ENCODE data around the gene DPYSL3. TPM values are rescaled to one million over a fixed set of nuclear protein-coding genes. Genes with fewer than 3 reads are reported as not detected.

Gene DPYSL3
- polyA plus RNA-seq, 1 donor (not counting 4 experiments of a cell fraction or from before 2014, with no cell fraction given): 4.8 TPM

GRCh38 chr5:147544556-147544955 lies 34.7 kb upstream of the DPYSL3 start:
- Histone ChIP-seq H3K4me3 (ENCODE audit: control insufficient read depth in 2 of 3, extremely low read depth in 1 of 3, insufficient read depth in 2 of 3, low read depth in 1 of 3, low read length in 3 of 3) (no peak overlapping the region), H3K4me2 (ENCODE audit: control insufficient read depth, extremely low read depth, insufficient read depth, low read depth, low read length) (no peak overlapping the region), H3K9ac (ENCODE audit: control insufficient read depth, extremely low read depth, insufficient read depth, low read length) (no peak overlapping the region), H4K20me1 (ENCODE audit: control insufficient read depth, extremely low read depth, insufficient read depth, low read length) (no peaks in the 10 kb centered on the region), H3K27ac (ENCODE audit: control insufficient read depth, insufficient read depth, low read length) (no peak overlapping the region), H2AFZ (ENCODE audit: control insufficient read depth, low read length) (no peak overlapping the region), H3K79me2 (ENCODE audit: control insufficient read depth, insufficient read depth, low read length) (no peaks in the 10 kb centered on the region), H3K27me3 (ENCODE audit: control insufficient read depth, extremely low read depth, insufficient read depth, low read length) (no peaks in the 10 kb centered on the region), H3K9me3 (ENCODE audit: control insufficient read depth, low read depth, low read length) (no peaks in the 10 kb centered on the region), H3K36me3 (ENCODE audit: control insufficient read depth in 2 of 2, extremely low read depth in 1 of 2, insufficient read depth in 2 of 2, low read length in 2 of 2) (no peaks in the 10 kb centered on the region), H3K9me1 (ENCODE audit: control insufficient read depth, extremely low read depth, insufficient read depth, low read length) (no peaks in the 10 kb centered on the region), H3K4me1 (ENCODE audit: control insufficient read depth, extremely low read depth, insufficient read depth, low read length) (no peaks in the 10 kb centered on the region)
- FAIRE-seq (no peak), DNase-seq (ENCODE audit: low read depth, low spot score) (no peak)
- dilution Hi-C loops (cut with MboI; ENCODE audit: extremely low pct_ligation_motif_present, low sequenced_read_pairs): no loop called here
- TF ChIP-seq CTCF (optimal IDR thresholded peaks at IDR 0.05 in 1 of 3, IDR thresholded peaks at IDR 0.05 in 1 of 3, conservative IDR thresholded peaks at IDR 0.05 in 1 of 3; ENCODE audit: extremely low read depth in 1 of 3, insufficient read depth in 2 of 3, low read length in 3 of 3): no peak
- no peak for TF ChIP-seq EZH2 (IDR thresholded peaks at IDR 0.05; ENCODE audit: low read length)

DNA sequence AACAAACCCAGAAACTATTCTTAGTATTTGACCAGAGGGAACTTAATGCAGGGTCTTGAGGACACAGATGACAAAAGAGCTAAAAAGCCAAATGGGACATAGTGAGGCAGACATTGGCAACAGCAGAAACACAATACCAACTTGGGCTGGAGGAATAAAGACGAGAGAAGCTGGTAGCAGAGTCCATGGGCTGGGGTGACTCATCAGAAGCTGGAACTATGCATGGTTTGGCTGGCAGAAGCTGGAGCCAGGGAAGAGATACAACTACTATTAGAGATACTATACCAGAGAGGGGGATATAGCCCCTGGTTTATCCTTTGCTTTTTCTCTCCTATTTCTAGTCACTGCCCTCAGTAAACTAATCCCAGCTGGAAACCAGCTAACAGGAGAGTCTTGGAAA lies 29.2 kb upstream of the DPYSL3 start:
- Histone ChIP-seq H3K79me2 (ENCODE audit: control insufficient read depth, insufficient read depth, low read length) (no peaks in the 10 kb centered on the region), H3K9ac (ENCODE audit: control insufficient read depth, extremely low read depth, insufficient read depth, low read length) (no peak overlapping the region), H3K9me1 (ENCODE audit: control insufficient read depth, extremely low read depth, insufficient read depth, low read length) (no peaks in the 10 kb centered on the region), H3K4me3 (ENCODE audit: control insufficient read depth in 2 of 3, extremely low read depth in 1 of 3, insufficient read depth in 2 of 3, low read depth in 1 of 3, low read length in 3 of 3) (no peak overlapping the region), H3K27ac (ENCODE audit: control insufficient read depth, insufficient read depth, low read length) (no peak overlapping the region), H3K27me3 (ENCODE audit: control insufficient read depth, extremely low read depth, insufficient read depth, low read length) (no peaks in the 10 kb centered on the region), H2AFZ (ENCODE audit: control insufficient read depth, low read length) (no peak overlapping the region), H3K9me3 (ENCODE audit: control insufficient read depth, low read depth, low read length) (no peaks in the 10 kb centered on the region), H3K36me3 (ENCODE audit: control insufficient read depth in 2 of 2, extremely low read depth in 1 of 2, insufficient read depth in 2 of 2, low read length in 2 of 2) (no peaks in the 10 kb centered on the region), H3K4me2 (ENCODE audit: control insufficient read depth, extremely low read depth, insufficient read depth, low read depth, low read length) (no peak overlapping the region), H4K20me1 (ENCODE audit: control insufficient read depth, extremely low read depth, insufficient read depth, low read length) (no peaks in the 10 kb centered on the region), H3K4me1 (ENCODE audit: control insufficient read depth, extremely low read depth, insufficient read depth, low read length) (peaks cover 15% of the 10 kb centered on the region)
- DNase-seq (ENCODE audit: low read depth, low spot score): no peak
- FAIRE-seq: no peak
- no peak for TF ChIP-seq CTCF (optimal IDR thresholded peaks at IDR 0.05 in 1 of 3, IDR thresholded peaks at IDR 0.05 in 1 of 3, conservative IDR thresholded peaks at IDR 0.05 in 1 of 3; ENCODE audit: extremely low read depth in 1 of 3, insufficient read depth in 2 of 3, low read length in 3 of 3)
- TF ChIP-seq EZH2 (IDR thresholded peaks at IDR 0.05; ENCODE audit: low read length): no peak
- dilution Hi-C loops (cut with MboI; ENCODE audit: extremely low pct_ligation_motif_present, low sequenced_read_pairs): no loop called here
